G401 (cell line): ENCODE data around the gene MLLT10. TPM values are rescaled to one million over a fixed set of nuclear protein-coding genes. Genes with fewer than 3 reads are reported as not detected.
"Not testable (repeated sequence)": the region's sequence is repeated elsewhere in the genome, so short reads cannot be mapped to it uniquely, and the experiment has no call there.

ENCODE experiments used
- DNase-seq: peaks from one replicate; pipeline ENCODE4 v3.0.0-alpha.2; 2015; ENCODE audit warnings: low spot score
- in situ Hi-C: cut with HindIII; loops from 2 replicates; pipeline ENCODE4 v1.10.0; 2016; ENCODE audit warnings: low sequenced_read_pairs, mixed read lengths
- total RNA-seq: library from RNA; depleted of rRNA; stranded (reverse); fragments of >200 nt; shearing (Covaris generic); gene quantifications from 2 replicates; pipeline ENCODE4 v1.2.3, GENCODE V29; 2014

The MLLT10 gene
- total RNA-seq, 1 experiment from 2014 or later, result 30.8 TPM

- DNase-seq, result peak; percentile 40
- in situ Hi-C loops, result no loop called here
Observed at GRCh38 chr10:21524526-21525366, 9.3 kb upstream of the MLLT10 start.

GRCh38 chr10:21525367-21526187, 8.5 kb upstream of the MLLT10 start, which contains the start of gene SKIDA1:
SKIDA1 (minus strand) TSS chr10:21525682; CDS start chr10:21517822, 7,860 bp downstream.
- in situ Hi-C loops, result no loop called here
- DNase-seq, result peak; percentile 81

- in situ Hi-C loops, result no loop called here
- peak; percentile 56 for DNase-seq
Observed at GRCh38 chr10:21526188-21526859, 7.7 kb upstream of the MLLT10 start.

- in situ Hi-C loops, result no loop called here
- peak; percentile 68 for DNase-seq
Observed at GRCh38 chr10:21526860-21527597, 7.0 kb upstream of the MLLT10 start.

GRCh38 chr10:21527598-21528235, 6.3 kb upstream of the MLLT10 start:
- in situ Hi-C loops, result no loop called here
- peak; percentile 65 for DNase-seq

- in situ Hi-C loops, result no loop called here
- peak; percentile 64 for DNase-seq
Observed at GRCh38 chr10:21528236-21529031, 5.6 kb upstream of the MLLT10 start.

- in situ Hi-C loops, result no loop called here
- peak; percentile 63 for DNase-seq
Observed at GRCh38 chr10:21529032-21529910, 4.8 kb upstream of the MLLT10 start.

GRCh38 chr10:21530168-21530567, 3.9 kb upstream of the MLLT10 start:
- no peak for DNase-seq
- in situ Hi-C loops, result no loop called here

GRCh38 chr10:21530641-21531040, 3.4 kb upstream of the MLLT10 start:
- DNase-seq, result peak; percentile 21
- in situ Hi-C loops, result no loop called here

- DNase-seq, result no peak
- in situ Hi-C loops, result no loop called here
Observed at GRCh38 chr10:21531164-21531563, 2.9 kb upstream of the MLLT10 start.

GRCh38 chr10:21532694-21533466, 1.2 kb upstream of the MLLT10 start:
- in situ Hi-C loops, result no loop called here
- DNase-seq, result peak; percentile 36

- in situ Hi-C loops, result no loop called here
- DNase-seq, result no peak
Observed at GRCh38 chr10:21534280-21534586, 201 bp downstream of the MLLT10 start.

GRCh38 chr10:21534604-21535493, 817 bp downstream of the MLLT10 start:
- in situ Hi-C loops, result no loop called here
- peak; percentile 48 for DNase-seq

- in situ Hi-C loops, result no loop called here
Observed at GRCh38 chr10:21535494-21535965, 1.5 kb downstream of the MLLT10 start.

GRCh38 chr10:21535976-21536375, 1.9 kb downstream of the MLLT10 start:
- in situ Hi-C loops, DNase-seq: not testable (repeated sequence)

More at GRCh38 chr10:21535494-21535965, 1.5 kb downstream of the MLLT10 start:
- DNase-seq, result peak; percentile 30
